Osteocyte (in vitro differentiated cells): Measurements from ENCODE around the gene RPS15. TPM values are rescaled to one million over a fixed set of nuclear protein-coding genes. Genes with fewer than 3 reads are reported as not detected.
"Not testable (repeated sequence)": the region's sequence is repeated elsewhere in the genome, so short reads cannot be mapped to it uniquely, and the experiment has no call there.

ENCODE experiments used
- DNase-seq: peaks from one replicate; pipeline ENCODE4 v3.0.0; 2021; ENCODE audit warnings: mixed read lengths; ENCODE audit not compliant: unreplicated experiment; ENCODE audit errors: extremely low spot score
- H3K27ac Mint-ChIP-seq: one replicate; pipeline ENCODE4 v1.8.0; 2021; ENCODE audit warnings: mild to moderate bottlenecking, mixed read lengths; ENCODE audit not compliant: unreplicated experiment
- H3K27me3 Mint-ChIP-seq: one replicate; pipeline ENCODE4 v1.8.0; 2021; ENCODE audit warnings: mixed read lengths; ENCODE audit not compliant: unreplicated experiment
- H3K36me3 Mint-ChIP-seq: one replicate; pipeline ENCODE4 v1.8.0; 2021; ENCODE audit warnings: mixed read lengths; ENCODE audit not compliant: unreplicated experiment
- H3K4me1 Mint-ChIP-seq: one replicate; pipeline ENCODE4 v1.8.0; 2021; ENCODE audit warnings: mixed read lengths; ENCODE audit not compliant: unreplicated experiment
- H3K4me3 Mint-ChIP-seq: one replicate; pipeline ENCODE4 v1.8.0; 2021; ENCODE audit warnings: mild to moderate bottlenecking, moderate library complexity, mixed read lengths; ENCODE audit not compliant: unreplicated experiment
- H3K9me3 Mint-ChIP-seq: one replicate; pipeline ENCODE4 v1.8.0; 2021; ENCODE audit warnings: mixed read lengths; ENCODE audit not compliant: unreplicated experiment
- CTCF ChIP-seq: fragments of 200-600 bp; sonication (generic); IDR thresholded peaks from 2 replicates; pipeline ENCODE4 v1.5.0; 2021; ENCODE audit warnings: antibody characterized with exemption, mild to moderate bottlenecking, moderate library complexity
- total RNA-seq: library from RNA; stranded (reverse); gene quantifications from 2 replicates; pipeline ENCODE4 v1.2.1, GENCODE V29; 2021

Gene RPS15
- total RNA-seq, 1 donor from 2014 or later: 932 TPM

- TF ChIP-seq CTCF: no peak
- Mint-ChIP-seq H3K4me1 (peaks cover 38% of the 10 kb centered on the region), H3K4me3 (no peak overlapping the region), H3K9me3 (no peaks in the 10 kb centered on the region), H3K27ac (peak overlapping the region; percentile 69), H3K27me3 (no peaks in the 10 kb centered on the region), H3K36me3 (peaks cover 15% of the 10 kb centered on the region)
- DNase-seq: no peak
Observed at GRCh38 chr19:1417681-1418495, 20.3 kb upstream of the RPS15 start.

- Mint-ChIP-seq H3K36me3 (peaks cover 16% of the 10 kb centered on the region), H3K27ac (no peak overlapping the region), H3K4me1 (peaks cover 35% of the 10 kb centered on the region), H3K9me3 (no peaks in the 10 kb centered on the region), H3K27me3 (no peaks in the 10 kb centered on the region), H3K4me3 (no peak overlapping the region)
- no peak for DNase-seq
- TF ChIP-seq CTCF: no peak
Observed at GRCh38 chr19:1418496-1418775, 19.8 kb upstream of the RPS15 start.

- TF ChIP-seq CTCF: no peak
- H3K4me1 Mint-ChIP-seq: peaks cover 32% of the 10 kb centered on the region
- H3K4me3 Mint-ChIP-seq: no peak overlapping the region
- peaks cover 20% of the 10 kb centered on the region for H3K36me3 Mint-ChIP-seq
- H3K27ac Mint-ChIP-seq: no peak overlapping the region
- no peaks in the 10 kb centered on the region for H3K27me3 Mint-ChIP-seq
- no peaks in the 10 kb centered on the region for H3K9me3 Mint-ChIP-seq
- no peak for DNase-seq
Observed at GRCh38 chr19:1418951-1419738, 19.1 kb upstream of the RPS15 start.

- not testable (repeated sequence) for H3K27ac Mint-ChIP-seq, H3K4me3 Mint-ChIP-seq, H3K27me3 Mint-ChIP-seq, H3K9me3 Mint-ChIP-seq, DNase-seq
- H3K4me1 Mint-ChIP-seq: peaks cover 28% of the 10 kb centered on the region
- H3K36me3 Mint-ChIP-seq: peaks cover 23% of the 10 kb centered on the region
Observed at GRCh38 chr19:1420085-1420484, 18.1 kb upstream of the RPS15 start.

GRCh38 chr19:1420590-1420989 lies 17.6 kb upstream of the RPS15 start:
- Mint-ChIP-seq H3K27ac (no peak overlapping the region), H3K36me3 (peaks cover 25% of the 10 kb centered on the region), H3K4me3 (no peak overlapping the region), H3K9me3 (no peaks in the 10 kb centered on the region), H3K27me3 (no peaks in the 10 kb centered on the region), H3K4me1 (peaks cover 24% of the 10 kb centered on the region)
- no peak for TF ChIP-seq CTCF
- DNase-seq: no peak
